Panc1 (cell line): ENCODE measurements around the gene SMAD3. TPM values are rescaled to one million over a fixed set of nuclear protein-coding genes. Genes with fewer than 3 reads are reported as not detected.
A peak's percentile ranks its signal among the peaks of the same experiment; 100 is the strongest.

Experiments used
- ATAC-seq: fragments of 200-7000 bp; cut with Tn5 transposase; 2 replicates; pipeline ENCODE4 v1.9.1; 2020; ENCODE audit warnings: mild to moderate bottlenecking, moderate library complexity
- BruUV-seq: library from RNA; stranded (reverse); fragments of 400-500 nt; replicated peaks from 2 replicates; lab custom pipeline; 2021; lab: Mats Ljungman, UMichigan
- CTCF ChIA-PET: fragments of 300-600 bp; sonication (Branson Sonifier 250); formaldehyde crosslinking; loops from one replicate; lab custom pipeline; 2022; ENCODE audit warnings: antibody characterized with exemption; lab: Charles Lee
- POLR2A ChIA-PET: fragments of 300-600 bp; sonication (Branson Sonifier 250); formaldehyde crosslinking; loops from one replicate; lab custom pipeline; 2022; ENCODE audit warnings: antibody characterized with exemption; lab: Charles Lee
- DNase-seq: peaks from one replicate; pipeline ENCODE4 v3.0.0-alpha.2; 2010; ENCODE audit warnings: low read depth, low spot score
- H3K27ac ChIP-seq: 2 replicates; pipeline ENCODE4 v1.5.1; 2011; ENCODE audit warnings: mild to moderate bottlenecking, low read length, inconsistent platforms
- H3K27me3 ChIP-seq: fragments of 200-500 bp; sonication (Bioruptor generic); 2 replicates; pipeline ENCODE4 v1.6.0; 2014; ENCODE audit warnings: low read length, inconsistent platforms; ENCODE audit not compliant: control insufficient read depth, insufficient read depth
- H3K36me3 ChIP-seq: fragments of 200-500 bp; sonication (Bioruptor generic); 2 replicates; pipeline ENCODE4 v1.5.1; 2014; ENCODE audit warnings: inconsistent platforms, mild to moderate bottlenecking, low read length, moderate library complexity; ENCODE audit not compliant: control insufficient read depth, insufficient read depth
- H3K4me1 ChIP-seq: 2 replicates; pipeline ENCODE4 v1.5.1; 2011; ENCODE audit warnings: inconsistent platforms, mild to moderate bottlenecking, low read length, moderate library complexity; ENCODE audit not compliant: control insufficient read depth, insufficient read depth
- H3K4me3 ChIP-seq, 2 experiments: 2 replicates each; pipeline ENCODE4 v1.5.1; 2011 to 2012; ENCODE audit warnings: low read depth in 2 of 2, low read length in 2 of 2, mild to moderate bottlenecking in 2 of 2, inconsistent platforms in 1 of 2, moderate library complexity in 1 of 2
- H3K9me3 ChIP-seq: fragments of 200-500 bp; sonication (Bioruptor generic); 2 replicates; pipeline ENCODE4 v1.5.1; 2014; ENCODE audit warnings: low read depth, mild to moderate bottlenecking, inconsistent platforms, low read length, moderate library complexity; ENCODE audit not compliant: control insufficient read depth, insufficient read depth
- POLR2AphosphoS5 ChIP-seq: IDR thresholded peaks from 2 replicates; pipeline ENCODE4 v1.6.1; 2012; ENCODE audit warnings: mild to moderate bottlenecking, low read depth, low read length, moderate library complexity
- REST ChIP-seq, 2 experiments: IDR thresholded peaks; 2 replicates each; pipeline ENCODE4 v1.6.1; 2011 to 2012; ENCODE audit warnings: low read depth in 2 of 2, control low read depth in 1 of 2, low read length in 1 of 2, mild to moderate bottlenecking in 1 of 2, moderate library complexity in 1 of 2; ENCODE audit not compliant: insufficient read depth in 1 of 2
- SIN3A ChIP-seq: IDR thresholded peaks from 2 replicates; pipeline ENCODE4 v1.6.1; 2012; ENCODE audit warnings: low read depth, mild to moderate bottlenecking, low read length, moderate library complexity, borderline replicate concordance; ENCODE audit not compliant: insufficient read depth
- TCF7L2 ChIP-seq: IDR thresholded peaks from 2 replicates; pipeline ENCODE4 v1.6.1; 2011; ENCODE audit warnings: mild to moderate bottlenecking, low read depth, low read length, inconsistent platforms
- in situ Hi-C: cut with HindIII; loops from 2 replicates; pipeline ENCODE4 v1.10.0; 2016; ENCODE audit warnings: low sequenced_read_pairs, low pct_unique_long_range_greater_than_20kb
- intact Hi-C: fragments of 100-400 bp; cut with micrococcal nuclease; formaldehyde crosslinking; loops from one replicate; pipeline ENCODE4 v1.10.0; 2022; ENCODE audit not compliant: unreplicated experiment
- total RNA-seq: library from RNA; stranded (reverse); gene quantifications from one replicate; pipeline ENCODE4 v1.2.1, GENCODE V29; 2021; ENCODE audit not compliant: unreplicated experiment
- TF ChIP-seq, protein P1 (sequence below): fragments of 450-650 bp; IDR thresholded peaks from 2 replicates; pipeline ENCODE4 v1.5.1; 2017; ENCODE audit warnings: mild to moderate bottlenecking

The SMAD3 gene
- total RNA-seq, 1 experiment from 2014 or later: 394 TPM

- ATAC-seq (no peak), DNase-seq (no peak)
- peaks cover 99% of the 10 kb centered on the region for H3K4me1 ChIP-seq
- intact Hi-C loops: no loop called here
- TF ChIP-seq POLR2AphosphoS5 (no peak), TCF7L2 (no peak), SIN3A (no peak)
- no peaks in the 10 kb centered on the region for H3K27me3 ChIP-seq
- CTCF ChIA-PET: no interaction called here
- in situ Hi-C loops: no loop called here
- POLR2A ChIA-PET: interaction anchor here (0.6 to 1.6 kb wide), 3 partner anchors 12 to 31 kb away, joined by 3 read pairs; no protein-coding TSS in a partner anchor
- no peaks in the 10 kb centered on the region; the same call in 1 of the 2 replicates for H3K36me3 ChIP-seq
- H3K27ac ChIP-seq: peak overlapping the region; percentile 100
- no peaks in the 10 kb centered on the region for H3K9me3 ChIP-seq
- H3K4me3 ChIP-seq: peak overlapping the region in 1 of 2 experiments; percentile 33; a peak in 1 of 4 replicates
- no TSS peak for BruUV-seq
Measured at GRCh38 chr15:67137319-67137718, 71.9 kb downstream of the SMAD3 start.

- ATAC-seq: peak; percentile 10
Measured at GRCh38 chr15:67137951-67138848, 72.8 kb downstream of the SMAD3 start.

More at GRCh38 chr15:67137951-67138848, 72.8 kb downstream of the SMAD3 start:
- peak overlapping the region; percentile 100 for H3K27ac ChIP-seq
- TF ChIP-seq, protein P1, sequence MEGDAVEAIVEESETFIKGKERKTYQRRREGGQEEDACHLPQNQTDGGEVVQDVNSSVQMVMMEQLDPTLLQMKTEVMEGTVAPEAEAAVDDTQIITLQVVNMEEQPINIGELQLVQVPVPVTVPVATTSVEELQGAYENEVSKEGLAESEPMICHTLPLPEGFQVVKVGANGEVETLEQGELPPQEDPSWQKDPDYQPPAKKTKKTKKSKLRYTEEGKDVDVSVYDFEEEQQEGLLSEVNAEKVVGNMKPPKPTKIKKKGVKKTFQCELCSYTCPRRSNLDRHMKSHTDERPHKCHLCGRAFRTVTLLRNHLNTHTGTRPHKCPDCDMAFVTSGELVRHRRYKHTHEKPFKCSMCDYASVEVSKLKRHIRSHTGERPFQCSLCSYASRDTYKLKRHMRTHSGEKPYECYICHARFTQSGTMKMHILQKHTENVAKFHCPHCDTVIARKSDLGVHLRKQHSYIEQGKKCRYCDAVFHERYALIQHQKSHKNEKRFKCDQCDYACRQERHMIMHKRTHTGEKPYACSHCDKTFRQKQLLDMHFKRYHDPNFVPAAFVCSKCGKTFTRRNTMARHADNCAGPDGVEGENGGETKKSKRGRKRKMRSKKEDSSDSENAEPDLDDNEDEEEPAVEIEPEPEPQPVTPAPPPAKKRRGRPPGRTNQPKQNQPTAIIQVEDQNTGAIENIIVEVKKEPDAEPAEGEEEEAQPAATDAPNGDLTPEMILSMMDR: no peak
- no peak for TF ChIP-seq SIN3A
- no peak for TF ChIP-seq POLR2AphosphoS5
- TF ChIP-seq TCF7L2: no peak
- no peak for TF ChIP-seq REST (IDR thresholded peaks at IDR 0.05; ENCODE audit: insufficient read depth in 1 of 2, low read depth in 2 of 2, low read length in 1 of 2)
- in situ Hi-C loops (no loop called here), intact Hi-C loops (no loop called here)
- H3K36me3 ChIP-seq: no peaks in the 10 kb centered on the region; the same call in 1 of the 2 replicates
- DNase-seq: no peak
- H3K4me3 ChIP-seq: peak overlapping the region; percentile 12 to 33; a peak in 3 of 4 replicates
- BruUV-seq: no TSS peak
- CTCF ChIA-PET: no interaction called here
- no peaks in the 10 kb centered on the region for H3K9me3 ChIP-seq
- POLR2A ChIA-PET: interaction anchor here (0.6 to 1.6 kb wide), 3 partner anchors 13 to 61 kb away, joined by 3 read pairs; no protein-coding TSS in a partner anchor
- H3K4me1 ChIP-seq: peaks cover 99% of the 10 kb centered on the region
- H3K27me3 ChIP-seq: no peaks in the 10 kb centered on the region
